Transverse colon (tissue), 4 donors: ENCODE results near the gene COX17. TPM values are rescaled to one million over a fixed set of nuclear protein-coding genes. Genes with fewer than 3 reads are reported as not detected.
A peak's percentile ranks its signal among the peaks of the same experiment; 100 is the strongest.

Source experiments
- DNase-seq: peaks from one replicate; pipeline ENCODE4 v3.0.0-alpha.2; 2019
- H3K27ac ChIP-seq, 4 donors: fragments of 200-600 bp; sonication (generic); 2 replicates each; pipeline ENCODE4 v1.5.1; 2016 to 2018; ENCODE audit warnings: inconsistent platforms in 4 of 4
- H3K27me3 ChIP-seq: fragments of 200-600 bp; sonication (generic); 2 replicates; pipeline ENCODE4 v1.5.1; 2017; ENCODE audit warnings: inconsistent platforms
- H3K36me3 ChIP-seq, 4 donors: fragments of 200-600 bp; sonication (generic); 2 replicates each; pipeline ENCODE4 v1.5.1; 2017 to 2019; ENCODE audit warnings: inconsistent platforms in 4 of 4
- H3K4me1 ChIP-seq, 4 donors: fragments of 200-600 bp; sonication (generic); 2 replicates each; pipeline ENCODE4 v1.5.1; 2017 to 2020; ENCODE audit warnings: inconsistent platforms in 4 of 4
- H3K4me3 ChIP-seq, 4 donors: fragments of 200-600 bp; sonication (generic); 1 replicate in 1 of 4; 2 replicates in 3 of 4; pipeline versions ENCODE4 v1.5.1 to v1.6.1; 2017 to 2019; ENCODE audit warnings: inconsistent platforms in 4 of 4
- H3K9me3 ChIP-seq, 2 donors: fragments of 200-600 bp; sonication (generic); 2 replicates each; pipeline ENCODE4 v1.5.1; 2017 to 2019; ENCODE audit warnings: inconsistent platforms in 2 of 2
- CTCF ChIP-seq, 5 experiments: fragments of 200-600 bp in 3 of 5; fragments of 450-650 bp in 2 of 5; sonication (generic) in 3 of 5; IDR thresholded peaks; 1 replicate in 2 of 5; 2 replicates in 3 of 5; pipeline ENCODE4 v1.5.1; 2016 to 2017; ENCODE audit warnings: antibody characterized with exemption in 5 of 5, inconsistent platforms in 3 of 5, mild to moderate bottlenecking in 2 of 5, moderate library complexity in 1 of 5
- EP300 ChIP-seq: sonication (generic); formaldehyde crosslinking; IDR thresholded peaks from one replicate; pipeline ENCODE4 v1.6.1; 2017; ENCODE audit warnings: antibody characterized with exemption, low read depth
- POLR2A ChIP-seq: fragments of 450-650 bp; IDR thresholded peaks from one replicate; pipeline ENCODE4 v1.6.1; 2016; ENCODE audit warnings: antibody characterized with exemption, mild to moderate bottlenecking, moderate library complexity
- POLR2AphosphoS5 ChIP-seq, 3 donors: sonication (generic); formaldehyde crosslinking; IDR thresholded peaks; one replicate each; pipeline ENCODE4 v1.6.1; 2016; ENCODE audit warnings: antibody characterized with exemption in 3 of 3
- WGBS, 2 donors: methylation state at CpG; one replicate each; pipeline ENCODE4 v1.1.5; 2018; ENCODE audit warnings: low coverage in 1 of 2; 5-methylcytosine and 5-hydroxymethylcytosine counted together
- in situ Hi-C, 4 donors: fragments of 200-750 bp; cut with MboI; loops; one replicate each; pipeline versions ENCODE4 v1.15.0 to v1.15.1; 2017; ENCODE audit warnings: low sequenced_read_pairs in 3 of 4, low pct_ligation_motif_present in 1 of 4, low pct_unique_long_range_greater_than_20kb in 1 of 4
- intact Hi-C: fragments of 100-400 bp; cut with DNase I; formaldehyde crosslinking; loops from one replicate; pipeline ENCODE4 v1.15.1; 2023; ENCODE audit warnings: low total_unique reads
- total RNA-seq, 4 donors: library from RNA; depleted of rRNA; stranded (reverse); fragments of >200 nt; gene quantifications; one replicate each; pipeline ENCODE4 v1.1.0, GENCODE V29; 2016

COX17 gene
- total RNA-seq, 4 donors from 2014 or later: 2.2 to 49.2 (median 24.2) TPM

- intact Hi-C loops: no loop called here
- Histone ChIP-seq H3K9me3 (no peaks in the 10 kb centered on the region), H3K27ac (peak overlapping the region in 2 of 4 donors; percentile 14 to 83), H3K36me3 (no peaks in the 10 kb centered on the region), H3K4me1 (peaks cover 0 to 23% (median 6%) of the 10 kb centered on the region in 4 donors), H3K27me3 (no peaks in the 10 kb centered on the region), H3K4me3 (no peak overlapping the region)
- TF ChIP-seq POLR2AphosphoS5 (IDR thresholded peaks at IDR 0.05) (no peak), CTCF (IDR thresholded peaks at IDR 0.05) (no peak), EP300 (no peak), POLR2A (no peak)
- in situ Hi-C loops: no loop called here
- WGBS, 2 donors: 52% methylated on average over 1 of the region's 1 CpG; no CpG with 5 or more reads in 1 of the 2 donors
- no peak for DNase-seq
Observed at GRCh38 chr3:119636249-119636648, 41.0 kb downstream of the COX17 start.

GRCh38 chr3:119635719-119636118 lies 41.5 kb downstream of the COX17 start:
- TF ChIP-seq POLR2A: no peak
- TF ChIP-seq POLR2AphosphoS5 (IDR thresholded peaks at IDR 0.05): no peak
- TF ChIP-seq CTCF (IDR thresholded peaks at IDR 0.05): no peak
- TF ChIP-seq EP300: no peak
- H3K36me3 ChIP-seq: no peaks in the 10 kb centered on the region
- intact Hi-C loops (no loop called here), in situ Hi-C loops (no loop called here)
- H3K4me3 ChIP-seq: no peak overlapping the region
- H3K9me3 ChIP-seq: no peaks in the 10 kb centered on the region
- DNase-seq: no peak
- WGBS, 2 donors: 86% methylated on average over 10 of the region's 10 CpGs; no CpG with 5 or more reads in 1 of the 2 donors
- peak overlapping the region in 2 of 4 donors; percentile 14 to 83 for H3K27ac ChIP-seq
- peaks cover 0 to 23% (median 6%) of the 10 kb centered on the region in 4 donors for H3K4me1 ChIP-seq
- no peaks in the 10 kb centered on the region for H3K27me3 ChIP-seq

GRCh38 chr3:119632829-119633228 lies 44.4 kb downstream of the COX17 start:
- in situ Hi-C loops (no loop called here), intact Hi-C loops (no loop called here)
- H3K27ac ChIP-seq: no peak overlapping the region

GRCh38 chr3:119632216-119632615 lies 45.0 kb downstream of the COX17 start:
- no peaks in the 10 kb centered on the region for H3K27me3 ChIP-seq
- no peak for DNase-seq
- no peak overlapping the region for H3K4me3 ChIP-seq
- no peaks in the 10 kb centered on the region for H3K36me3 ChIP-seq
- no peak overlapping the region for H3K27ac ChIP-seq
- in situ Hi-C loops (no loop called here), intact Hi-C loops (no loop called here)
- no peaks in the 10 kb centered on the region for H3K9me3 ChIP-seq
- TF ChIP-seq CTCF (IDR thresholded peaks at IDR 0.05): no peak
- no peak for TF ChIP-seq POLR2A
- no peak for TF ChIP-seq POLR2AphosphoS5 (IDR thresholded peaks at IDR 0.05)
- no peak for TF ChIP-seq EP300
- H3K4me1 ChIP-seq: peaks cover 0 to 11% (median 4%) of the 10 kb centered on the region in 4 donors
- WGBS, 2 donors: 77 to 80% methylated on average over 4 of the region's 4 CpGs

More at GRCh38 chr3:119632829-119633228, 44.4 kb downstream of the COX17 start:
- Histone ChIP-seq H3K27me3 (no peaks in the 10 kb centered on the region), H3K36me3 (no peaks in the 10 kb centered on the region), H3K4me1 (peaks cover 0 to 12% (median 4%) of the 10 kb centered on the region in 4 donors), H3K9me3 (no peaks in the 10 kb centered on the region), H3K4me3 (no peak overlapping the region)
- no peak for DNase-seq
- TF ChIP-seq POLR2AphosphoS5 (IDR thresholded peaks at IDR 0.05) (no peak), POLR2A (no peak), EP300 (no peak), CTCF (IDR thresholded peaks at IDR 0.05) (no peak)
- WGBS, 2 donors: 79 to 95% methylated on average over 2 to 4 of the region's 4 CpGs
